Lung (tissue), 12 donors: ENCODE data around the gene VTCN1. TPM values are rescaled to one million over a fixed set of nuclear protein-coding genes. Genes with fewer than 3 reads are reported as not detected.
"Not testable (repeated sequence)": the region's sequence is repeated elsewhere in the genome, so short reads cannot be mapped to it uniquely, and the experiment has no call there.

ENCODE experiments used
- ATAC-seq: fragments of 200-7000 bp; cut with Tn5 transposase; one replicate; pipeline ENCODE4 v1.9.1; 2020; ENCODE audit warnings: moderate number of reproducible peaks; ENCODE audit not compliant: insufficient read depth, low FRiP score
- DNase-seq, 3 donors: peaks; one replicate each; pipeline ENCODE4 v3.0.0-alpha.2; 2013 to 2017
- H3K27ac ChIP-seq, 2 donors: one replicate each; pipeline ENCODE4 v1.5.1; 2013; ENCODE audit warnings: mild to moderate bottlenecking in 2 of 2, moderate library complexity in 2 of 2, control low read depth in 1 of 2, inconsistent platforms in 1 of 2, low read depth in 1 of 2, low read length in 1 of 2
- H3K27me3 ChIP-seq, 3 donors: one replicate each; pipeline ENCODE4 v1.5.1; 2013; ENCODE audit warnings: low read length in 2 of 3; ENCODE audit not compliant: control insufficient read depth in 3 of 3, insufficient read depth in 3 of 3
- H3K36me3 ChIP-seq, 4 donors: one replicate each; pipeline ENCODE4 v1.5.1; 2013; ENCODE audit warnings: low read length in 4 of 4, mild to moderate bottlenecking in 1 of 4, moderate library complexity in 1 of 4; ENCODE audit not compliant: control insufficient read depth in 4 of 4, insufficient read depth in 4 of 4
- H3K4me1 ChIP-seq, 5 donors: one replicate each; pipeline ENCODE4 v1.5.1; 2013; ENCODE audit warnings: low read length in 5 of 5, mild to moderate bottlenecking in 2 of 5, moderate library complexity in 1 of 5; ENCODE audit not compliant: control insufficient read depth in 5 of 5, insufficient read depth in 5 of 5
- H3K4me3 ChIP-seq: one replicate; pipeline ENCODE4 v1.5.1; 2013; ENCODE audit warnings: mild to moderate bottlenecking, control low read depth, moderate library complexity
- H3K9ac ChIP-seq, 2 donors: one replicate each; pipeline ENCODE4 v1.5.1; 2013; ENCODE audit warnings: low read length in 2 of 2, control low read depth in 1 of 2; ENCODE audit not compliant: insufficient read depth in 1 of 2
- H3K9me3 ChIP-seq, 4 donors: one replicate each; pipeline ENCODE4 v1.5.1; 2013; ENCODE audit warnings: low read length in 3 of 4, mild to moderate bottlenecking in 1 of 4, moderate library complexity in 1 of 4; ENCODE audit not compliant: control insufficient read depth in 4 of 4, insufficient read depth in 3 of 4
- CTCF ChIP-seq: IDR thresholded peaks from 2 replicates; pipeline ENCODE4 v1.5.1; 2012; ENCODE audit warnings: mild to moderate bottlenecking; ENCODE audit errors: control extremely low read depth, extremely low read depth
- WGBS, 2 donors: extraction: QIAGEN DNeasy Blood & Tissue Kit; methylation state at CpG; one replicate each; pipeline ENCODE4 v1.1.7; 2013; 5-methylcytosine and 5-hydroxymethylcytosine counted together
- polyA plus RNA-seq, 2 donors: library from polyadenylated mRNA; stranded (reverse); fragments of 200-250 nt; gene quantifications; one replicate each; pipeline ENCODE4 v1.2.1, GENCODE V29; 2013
- total RNA-seq, 2 donors: library from RNA; depleted of rRNA in 1 of 2; stranded (reverse); fragments of >200 nt in 1 of 2; gene quantifications; one replicate each; pipeline ENCODE4 v1.2.1, GENCODE V29; 2014 to 2021
- donor health status: control.
- donor health status: control.
- donor health status: Bipolar disorder and iron deficiency.
- donor health status: healthy.
- donor health status: DM: yes; HTN: yes; CAD: no.

The VTCN1 gene
- total and polyA plus RNA-seq, 4 donors = 0.45 to 3.9 (median 1.9) TPM

GRCh38 chr1:117166076-117166475, 44.7 kb downstream of the VTCN1 start:
- no peaks in the 10 kb centered on the region for H3K27me3 ChIP-seq
- no peak for TF ChIP-seq CTCF
- no peaks in the 10 kb centered on the region for H3K9me3 ChIP-seq
- H3K4me3 ChIP-seq = no peak overlapping the region
- H3K27ac ChIP-seq = no peak overlapping the region
- peak overlapping the region in 1 of 2 donors; percentile 30 for H3K9ac ChIP-seq
- peaks cover 0 to 3% (median 0%) of the 10 kb centered on the region in 5 donors for H3K4me1 ChIP-seq
- H3K36me3 ChIP-seq = no peaks in the 10 kb centered on the region
- ATAC-seq (no peak), DNase-seq (peak in 1 of 3 donors; percentile 33)
- WGBS, 2 donors = 67 to 68% methylated on average over 2 of the region's 2 CpGs

GRCh38 chr1:117164209-117164608, 46.5 kb downstream of the VTCN1 start:
- Histone ChIP-seq H3K9me3 (no peaks in the 10 kb centered on the region), H3K4me3 (no peak overlapping the region), H3K4me1 (peaks cover 0 to 3% (median 0%) of the 10 kb centered on the region in 5 donors), H3K9ac (no peak overlapping the region), H3K27me3 (no peaks in the 10 kb centered on the region), H3K27ac (no peak overlapping the region), H3K36me3 (no peaks in the 10 kb centered on the region)
- ATAC-seq = no peak
- TF ChIP-seq CTCF = no peak
- WGBS, 2 donors = 69 to 87% methylated on average over 4 of the region's 4 CpGs
- DNase-seq = no peak

GRCh38 chr1:117162816-117163215, 47.9 kb downstream of the VTCN1 start:
- no peak for DNase-seq
- ATAC-seq = no peak
- TF ChIP-seq CTCF = no peak
- H3K9ac ChIP-seq = no peak overlapping the region
- H3K9me3 ChIP-seq = no peaks in the 10 kb centered on the region
- peaks cover 0 to 3% (median 0%) of the 10 kb centered on the region in 5 donors for H3K4me1 ChIP-seq
- H3K27me3 ChIP-seq = no peaks in the 10 kb centered on the region
- no peaks in the 10 kb centered on the region for H3K36me3 ChIP-seq
- no peak overlapping the region for H3K4me3 ChIP-seq
- 90 to 95% methylated on average over 6 of the region's 6 CpGs for WGBS, 2 donors
- H3K27ac ChIP-seq = no peak overlapping the region

- no peak for DNase-seq
- 63 to 79% methylated on average over 1 of the region's 1 CpG for WGBS, 2 donors
- Histone ChIP-seq H3K9me3 (no peaks in the 10 kb centered on the region), H3K27ac (no peak overlapping the region), H3K4me3 (no peak overlapping the region), H3K9ac (no peak overlapping the region), H3K27me3 (no peaks in the 10 kb centered on the region), H3K4me1 (peaks cover 0 to 3% (median 0%) of the 10 kb centered on the region in 5 donors), H3K36me3 (no peaks in the 10 kb centered on the region)
- no peak for TF ChIP-seq CTCF
- ATAC-seq = no peak
Observed at GRCh38 chr1:117161887-117162286, 48.8 kb downstream of the VTCN1 start.

GRCh38 chr1:117151305-117151704, 59.4 kb downstream of the VTCN1 start:
- H3K9me3 ChIP-seq, H3K27me3 ChIP-seq, H3K4me3 ChIP-seq, DNase-seq, H3K27ac ChIP-seq, H3K4me1 ChIP-seq, H3K36me3 ChIP-seq, H3K9ac ChIP-seq, ATAC-seq: not testable (repeated sequence)
- 90 to 96% methylated on average over 5 of the region's 5 CpGs for WGBS, 2 donors
